Brain microvascular endothelial cell (primary cell): ENCODE measurements around the gene PLAGL2.

Experiments
- DNase-seq: peaks from one replicate; pipeline ENCODE4 v3.0.0-alpha.2; 2020
- H3K27ac ChIP-seq: fragments of 250-450 bp; sonication (Bioruptor Pico); 2 replicates; pipeline ENCODE4 v1.5.1; 2020; ENCODE audit warnings: mild to moderate bottlenecking, moderate library complexity
- H3K27me3 ChIP-seq: fragments of 250-450 bp; sonication (Bioruptor Pico); replicated peaks from 2 replicates; pipeline ENCODE4 v1.5.1; 2020; ENCODE audit warnings: mild to moderate bottlenecking
- H3K36me3 ChIP-seq: fragments of 250-450 bp; sonication (Bioruptor Pico); replicated peaks from 2 replicates; pipeline ENCODE4 v1.5.1; 2020; ENCODE audit warnings: mild to moderate bottlenecking
- H3K4me3 ChIP-seq: 2 replicates; pipeline ENCODE4 v1.5.1; 2011; ENCODE audit warnings: low read depth, mild to moderate bottlenecking, control low read depth, low read length, moderate library complexity
- in situ Hi-C: cut with HindIII; loops from 2 replicates; pipeline ENCODE4 v1.10.0; 2017; ENCODE audit warnings: low sequenced_read_pairs, low pct_ligation_motif_present
- TF ChIP-seq, protein P1 (sequence below): IDR thresholded peaks from 2 replicates; pipeline ENCODE4 v1.5.1; 2011; ENCODE audit warnings: low read depth, mild to moderate bottlenecking, moderate library complexity, low read length, control low read depth, inconsistent platforms; ENCODE audit errors: missing control alignments

Gene PLAGL2

DNA sequence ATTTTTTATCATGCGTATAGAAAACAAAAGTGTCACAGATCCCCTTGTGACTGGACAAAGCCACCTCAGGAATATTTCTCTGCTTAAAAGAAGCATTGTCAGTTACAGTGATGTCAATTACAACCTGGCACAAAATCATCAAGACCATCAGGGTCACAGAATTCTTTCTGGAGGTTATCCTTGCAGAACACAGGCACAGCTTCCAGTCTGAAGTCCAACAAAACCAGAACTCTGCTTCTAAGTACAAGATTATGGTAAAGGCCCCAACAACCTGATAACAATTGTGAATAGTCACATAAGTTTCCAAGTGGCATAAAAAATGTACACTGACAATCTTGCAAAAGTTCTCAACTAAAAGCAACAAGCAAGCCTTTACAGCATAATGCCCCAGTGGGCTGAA lies 21.0 kb downstream of the PLAGL2 start:
- TF ChIP-seq, protein P1, sequence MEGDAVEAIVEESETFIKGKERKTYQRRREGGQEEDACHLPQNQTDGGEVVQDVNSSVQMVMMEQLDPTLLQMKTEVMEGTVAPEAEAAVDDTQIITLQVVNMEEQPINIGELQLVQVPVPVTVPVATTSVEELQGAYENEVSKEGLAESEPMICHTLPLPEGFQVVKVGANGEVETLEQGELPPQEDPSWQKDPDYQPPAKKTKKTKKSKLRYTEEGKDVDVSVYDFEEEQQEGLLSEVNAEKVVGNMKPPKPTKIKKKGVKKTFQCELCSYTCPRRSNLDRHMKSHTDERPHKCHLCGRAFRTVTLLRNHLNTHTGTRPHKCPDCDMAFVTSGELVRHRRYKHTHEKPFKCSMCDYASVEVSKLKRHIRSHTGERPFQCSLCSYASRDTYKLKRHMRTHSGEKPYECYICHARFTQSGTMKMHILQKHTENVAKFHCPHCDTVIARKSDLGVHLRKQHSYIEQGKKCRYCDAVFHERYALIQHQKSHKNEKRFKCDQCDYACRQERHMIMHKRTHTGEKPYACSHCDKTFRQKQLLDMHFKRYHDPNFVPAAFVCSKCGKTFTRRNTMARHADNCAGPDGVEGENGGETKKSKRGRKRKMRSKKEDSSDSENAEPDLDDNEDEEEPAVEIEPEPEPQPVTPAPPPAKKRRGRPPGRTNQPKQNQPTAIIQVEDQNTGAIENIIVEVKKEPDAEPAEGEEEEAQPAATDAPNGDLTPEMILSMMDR, result no peak
- in situ Hi-C loops, result no loop called here
- no peak overlapping the region for H3K4me3 ChIP-seq

DNA sequence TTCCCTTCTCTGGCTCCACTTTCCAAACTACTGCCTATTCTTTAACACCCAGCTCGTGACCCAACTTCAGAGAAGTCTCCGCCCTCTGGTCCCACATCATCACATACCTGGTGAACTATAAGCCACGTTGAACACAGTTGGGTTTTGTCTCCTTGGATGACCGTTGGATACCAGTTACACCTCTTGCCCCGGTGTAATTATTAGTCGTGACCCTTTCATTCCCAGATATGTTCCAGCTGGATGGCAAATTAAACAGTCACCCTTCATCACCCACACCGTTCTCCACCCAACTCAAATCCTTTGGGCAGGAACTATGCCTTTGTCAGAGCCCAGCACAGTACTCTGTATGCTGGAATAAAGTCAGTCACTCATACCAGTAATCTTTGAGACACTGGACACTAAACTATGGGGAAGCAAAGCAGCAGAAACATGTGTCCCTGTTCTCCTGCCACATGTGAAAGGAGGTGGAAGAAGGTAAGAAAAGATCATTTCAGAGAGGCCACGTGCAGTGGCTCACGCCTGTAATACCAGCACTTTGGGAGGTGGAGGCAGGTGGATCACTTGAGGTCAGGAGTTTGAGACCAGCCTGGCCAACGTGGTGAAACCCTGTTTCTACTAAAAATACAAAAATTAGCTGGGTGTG lies 22.5 kb downstream of the PLAGL2 start:
- no peaks in the 10 kb centered on the region for H3K36me3 ChIP-seq
- in situ Hi-C loops, result no loop called here
- no peak for DNase-seq
- no peak overlapping the region for H3K27ac ChIP-seq
- H3K4me3 ChIP-seq, result no peak overlapping the region
- TF ChIP-seq, protein P1, result no peak
- H3K27me3 ChIP-seq, result no peaks in the 10 kb centered on the region

More for the DNA sequence above, 21.0 kb downstream of the PLAGL2 start:
- H3K36me3 ChIP-seq, result no peaks in the 10 kb centered on the region
- DNase-seq, result no peak
- H3K27me3 ChIP-seq, result no peaks in the 10 kb centered on the region
- H3K27ac ChIP-seq, result no peak overlapping the region

DNA sequence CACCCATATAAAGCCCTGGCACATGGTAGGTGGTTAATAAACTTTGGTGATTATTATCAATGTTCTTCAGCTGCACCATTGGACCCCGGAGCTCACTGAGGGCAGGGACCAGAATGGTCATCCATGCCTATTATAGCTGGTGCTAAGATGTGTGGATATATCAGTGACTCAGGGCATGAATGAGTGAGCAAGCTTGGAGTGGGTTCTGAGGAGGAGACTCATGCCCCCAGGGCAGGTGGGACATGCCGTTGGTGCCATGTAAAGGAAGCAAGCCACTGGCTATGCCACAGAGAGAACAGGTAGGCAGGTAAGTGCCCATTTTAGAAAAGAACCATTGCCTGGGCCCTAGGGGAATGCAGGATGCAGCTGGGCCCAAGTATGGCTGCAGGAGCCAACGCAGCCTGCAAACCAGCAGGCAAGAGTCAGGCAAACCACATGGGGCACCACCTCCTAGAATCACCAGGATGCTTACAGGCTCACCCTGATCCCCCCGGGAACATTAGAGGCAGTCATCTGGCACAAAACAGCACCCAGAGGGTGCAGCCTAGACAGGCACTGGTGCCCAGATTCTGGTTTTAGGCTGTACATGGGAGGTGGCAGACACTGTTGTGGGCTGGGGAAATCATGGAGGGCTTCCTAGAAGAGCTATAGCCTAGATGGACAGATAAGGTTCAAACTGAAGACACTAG lies 23.5 kb downstream of the PLAGL2 start:
- Histone ChIP-seq H3K27ac (no peak overlapping the region), H3K27me3 (no peaks in the 10 kb centered on the region), H3K4me3 (no peak overlapping the region), H3K36me3 (no peaks in the 10 kb centered on the region)
- TF ChIP-seq, protein P1, result no peak
- in situ Hi-C loops, result no loop called here
- DNase-seq, result no peak

DNA sequence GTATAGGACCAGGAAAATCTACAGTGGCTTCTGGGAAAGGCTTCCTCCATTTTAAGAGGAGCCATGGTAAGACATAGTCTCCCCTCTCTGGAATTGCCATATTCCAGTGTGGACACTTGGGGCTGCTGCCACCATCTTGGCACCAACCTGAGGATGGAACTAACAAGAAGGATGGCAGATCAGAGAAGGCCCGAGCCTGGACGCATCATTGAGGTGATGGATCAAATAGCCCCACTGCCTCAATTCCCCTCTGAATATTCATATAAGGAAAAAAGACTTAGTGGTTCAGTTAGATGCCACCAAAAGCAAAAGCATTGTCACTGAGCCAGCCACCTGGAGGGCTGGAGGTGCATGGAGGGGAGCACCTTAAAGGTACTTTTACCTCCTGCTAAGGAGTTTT lies 25.9 kb downstream of the PLAGL2 start:
- no peak for DNase-seq
- H3K27me3 ChIP-seq, result no peaks in the 10 kb centered on the region
- in situ Hi-C loops, result no loop called here
- no peak overlapping the region for H3K4me3 ChIP-seq
- H3K27ac ChIP-seq, result no peak overlapping the region
- TF ChIP-seq, protein P1, result no peak
- no peaks in the 10 kb centered on the region for H3K36me3 ChIP-seq

DNA sequence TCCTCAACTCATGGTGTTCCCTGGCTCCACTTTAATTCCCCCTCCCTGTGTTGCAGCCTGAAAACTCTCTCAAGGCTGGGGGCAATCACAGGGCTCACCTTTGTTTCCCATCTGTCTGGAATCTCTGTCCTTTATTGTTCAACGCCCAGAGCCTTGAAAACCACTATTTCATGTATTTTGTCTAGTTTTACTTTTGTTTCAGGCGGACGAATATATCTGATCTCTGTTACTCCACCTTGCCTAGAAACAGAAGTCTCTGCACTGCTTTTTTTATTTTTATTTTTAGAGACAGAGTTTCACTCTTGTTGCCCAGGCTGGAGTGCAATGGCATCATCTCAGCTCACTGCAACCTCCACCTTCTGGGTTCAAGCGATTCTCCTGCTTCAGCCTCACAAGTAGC lies 27.6 kb downstream of the PLAGL2 start:
- DNase-seq, result no peak
- H3K4me3 ChIP-seq, result no peak overlapping the region
- no peaks in the 10 kb centered on the region for H3K27me3 ChIP-seq
- no peak overlapping the region for H3K27ac ChIP-seq
- TF ChIP-seq, protein P1, result no peak
- in situ Hi-C loops, result no loop called here
- no peaks in the 10 kb centered on the region for H3K36me3 ChIP-seq
